OCI-LY7 (cell line): Measurements from ENCODE around the gene PPP2R2B. TPM values are rescaled to one million over a fixed set of nuclear protein-coding genes. Genes with fewer than 3 reads are reported as not detected.

Source experiments
- BruUV-seq: library from RNA; stranded (reverse); fragments of 400-500 nt; replicated peaks from 2 replicates; lab custom pipeline; 2021; lab: Mats Ljungman, UMichigan
- CTCF ChIA-PET: fragments of 300-600 bp; sonication (Branson Sonifier 250); formaldehyde crosslinking; loops from one replicate; lab custom pipeline; 2022; ENCODE audit warnings: antibody characterized with exemption; ENCODE audit not compliant: unreplicated experiment; lab: Charles Lee
- POLR2A ChIA-PET: fragments of 300-600 bp; sonication (Branson Sonifier 250); formaldehyde crosslinking; loops from one replicate; lab custom pipeline; 2022; ENCODE audit warnings: antibody characterized with exemption; lab: Charles Lee
- DNase-seq: peaks from one replicate; pipeline ENCODE4 v3.0.0-alpha.2; 2015; ENCODE audit warnings: low spot score
- H2AFZ ChIP-seq: fragments of 200-600 bp; sonication (generic), shearing (Covaris generic); 2 replicates; pipeline ENCODE4 v1.6.1; 2014; ENCODE audit warnings: mild to moderate bottlenecking, antibody characterized with exemption, low read length, moderate library complexity
- H3K27ac ChIP-seq: fragments of 200-600 bp; sonication (generic); 2 replicates; pipeline ENCODE4 v1.5.1; 2014; ENCODE audit warnings: mixed run types, low read depth, mild to moderate bottlenecking, moderate library complexity, low read length, inconsistent platforms; ENCODE audit not compliant: poor library complexity, severe bottlenecking
- H3K36me3 ChIP-seq: fragments of 200-600 bp; sonication (generic); 2 replicates; pipeline ENCODE4 v1.6.1; 2014; ENCODE audit warnings: mild to moderate bottlenecking, antibody characterized with exemption, low read length, moderate library complexity, mixed read lengths; ENCODE audit not compliant: insufficient read depth
- H3K4me1 ChIP-seq: fragments of 200-600 bp; sonication (generic); 2 replicates; pipeline ENCODE4 v1.5.1; 2014; ENCODE audit warnings: mild to moderate bottlenecking, low read length; ENCODE audit not compliant: insufficient read depth, poor library complexity, severe bottlenecking
- H3K4me2 ChIP-seq: fragments of 200-600 bp; sonication (generic); 2 replicates; pipeline ENCODE4 v1.6.1; 2014; ENCODE audit warnings: mild to moderate bottlenecking, low read length
- H3K4me3 ChIP-seq: fragments of 200-600 bp; sonication (generic); 2 replicates; pipeline ENCODE4 v1.5.1; 2014; ENCODE audit warnings: mild to moderate bottlenecking, low read depth, low read length; ENCODE audit not compliant: poor library complexity, severe bottlenecking
- H3K79me2 ChIP-seq: fragments of 200-600 bp; sonication (generic); 2 replicates; pipeline ENCODE4 v1.6.1; 2016; ENCODE audit warnings: low read depth, mild to moderate bottlenecking, low read length, moderate library complexity, mixed read lengths; ENCODE audit not compliant: insufficient read depth
- H3K9me2 ChIP-seq: fragments of 200-600 bp; sonication (generic); 2 replicates; pipeline ENCODE4 v1.6.1; 2016; ENCODE audit warnings: mild to moderate bottlenecking, low read length, mixed read lengths; ENCODE audit not compliant: insufficient read depth
- H3K9me3 ChIP-seq: fragments of 200-600 bp; sonication (generic); 2 replicates; pipeline ENCODE4 v1.6.1; 2014; ENCODE audit warnings: mild to moderate bottlenecking, mixed run types, low read length, mixed read lengths
- H4K20me1 ChIP-seq: fragments of 200-600 bp; sonication (generic); 2 replicates; pipeline ENCODE4 v1.6.1; 2014; ENCODE audit warnings: mild to moderate bottlenecking, antibody characterized with exemption, low read length, moderate library complexity, mixed read lengths; ENCODE audit not compliant: insufficient read depth
- EZH2phosphoT487 ChIP-seq: fragments of 200-600 bp; sonication (generic); IDR thresholded peaks from 2 replicates; pipeline ENCODE4 v1.6.1; 2018; ENCODE audit warnings: low read depth, borderline replicate concordance, mild to moderate bottlenecking, mixed run types, antibody characterized with exemption, low read length, moderate library complexity, mixed read lengths
- intact Hi-C: fragments of 100-400 bp; cut with micrococcal nuclease; formaldehyde crosslinking; loops from one replicate; pipeline ENCODE4 v1.10.0; 2022; ENCODE audit not compliant: unreplicated experiment
- total RNA-seq, 2 experiments: library from RNA; depleted of rRNA in 1 of 2; stranded (reverse); fragments of >200 nt in 1 of 2; shearing (Covaris generic) in 1 of 2; gene quantifications; 2 replicates each; pipeline ENCODE4 v1.2.3, GENCODE V29; 2014 to 2022
- TF ChIP-seq, protein P1 (sequence below): fragments of 200-600 bp; sonication (generic); conservative IDR thresholded peaks from 2 replicates; pipeline ENCODE4 v1.5.1; 2014; ENCODE audit warnings: mild to moderate bottlenecking, antibody characterized with exemption, low read length, moderate library complexity, mixed read lengths

PPP2R2B gene
- total RNA-seq, 2 experiments from 2014 or later: not detected

DNA sequence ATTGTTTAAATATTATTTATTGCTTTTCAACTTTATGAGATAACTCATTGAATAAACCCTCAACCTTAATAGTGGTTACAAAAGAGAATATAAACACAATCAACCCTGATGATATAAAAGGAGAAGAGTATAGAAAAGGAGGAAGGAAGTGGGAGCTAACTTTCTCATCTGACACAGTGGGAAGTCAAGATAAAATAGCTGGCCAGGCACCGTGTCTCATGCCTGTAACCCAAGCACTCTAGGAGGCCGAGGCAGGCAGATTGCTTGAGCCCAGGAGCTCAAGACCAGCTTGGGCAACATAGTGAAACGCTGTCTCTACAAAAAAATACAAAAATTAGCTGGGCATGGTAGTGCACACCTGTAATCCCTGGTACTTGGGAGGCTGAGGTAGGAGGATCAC, 93.5 kb downstream of the PPP2R2B start:
- Histone ChIP-seq H3K36me3 (no peaks in the 10 kb centered on the region), H4K20me1 (no peaks in the 10 kb centered on the region), H3K4me2 (no peak overlapping the region), H3K9me3 (no peaks in the 10 kb centered on the region), H3K9me2 (no peaks in the 10 kb centered on the region), H3K79me2 (no peaks in the 10 kb centered on the region), H3K4me3 (no peak overlapping the region), H3K4me1 (no peaks in the 10 kb centered on the region), H3K27ac (no peak overlapping the region), H2AFZ (no peak overlapping the region)
- intact Hi-C loops: no loop called here
- no TSS peak for BruUV-seq
- ChIA-PET POLR2A (interaction anchor here (1.1 kb wide), 1 partner anchor 1524 kb away, joined by 3 read pairs; no protein-coding TSS in a partner anchor), CTCF (no interaction called here)
- TF ChIP-seq EZH2phosphoT487: no peak
- TF ChIP-seq, protein P1, sequence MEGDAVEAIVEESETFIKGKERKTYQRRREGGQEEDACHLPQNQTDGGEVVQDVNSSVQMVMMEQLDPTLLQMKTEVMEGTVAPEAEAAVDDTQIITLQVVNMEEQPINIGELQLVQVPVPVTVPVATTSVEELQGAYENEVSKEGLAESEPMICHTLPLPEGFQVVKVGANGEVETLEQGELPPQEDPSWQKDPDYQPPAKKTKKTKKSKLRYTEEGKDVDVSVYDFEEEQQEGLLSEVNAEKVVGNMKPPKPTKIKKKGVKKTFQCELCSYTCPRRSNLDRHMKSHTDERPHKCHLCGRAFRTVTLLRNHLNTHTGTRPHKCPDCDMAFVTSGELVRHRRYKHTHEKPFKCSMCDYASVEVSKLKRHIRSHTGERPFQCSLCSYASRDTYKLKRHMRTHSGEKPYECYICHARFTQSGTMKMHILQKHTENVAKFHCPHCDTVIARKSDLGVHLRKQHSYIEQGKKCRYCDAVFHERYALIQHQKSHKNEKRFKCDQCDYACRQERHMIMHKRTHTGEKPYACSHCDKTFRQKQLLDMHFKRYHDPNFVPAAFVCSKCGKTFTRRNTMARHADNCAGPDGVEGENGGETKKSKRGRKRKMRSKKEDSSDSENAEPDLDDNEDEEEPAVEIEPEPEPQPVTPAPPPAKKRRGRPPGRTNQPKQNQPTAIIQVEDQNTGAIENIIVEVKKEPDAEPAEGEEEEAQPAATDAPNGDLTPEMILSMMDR: no peak
- DNase-seq: no peak

DNA sequence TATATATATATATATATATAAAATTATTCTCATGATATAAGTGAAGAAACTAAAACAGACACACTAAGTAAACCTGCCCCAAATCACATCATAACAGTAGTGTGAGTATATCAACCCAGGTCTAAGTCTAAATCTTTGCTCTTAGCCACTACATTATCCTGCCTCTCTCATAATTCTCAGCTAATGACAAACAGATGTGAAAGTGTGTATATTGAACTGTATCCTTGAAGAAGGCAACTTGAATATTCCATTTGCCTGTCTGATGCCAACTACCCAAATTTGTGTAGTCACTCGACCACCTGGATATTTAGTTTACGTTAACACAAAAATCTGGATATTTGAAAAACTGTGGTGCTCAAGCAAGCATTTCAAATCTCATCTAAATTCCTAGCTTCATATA, 97.4 kb downstream of the PPP2R2B start:
- no peaks in the 10 kb centered on the region for H3K9me3 ChIP-seq
- CTCF ChIA-PET: no interaction called here
- no peak overlapping the region for H3K4me2 ChIP-seq
- no peaks in the 10 kb centered on the region for H3K36me3 ChIP-seq
- H3K4me3 ChIP-seq: no peak overlapping the region
- no peak overlapping the region for H2AFZ ChIP-seq
- no peaks in the 10 kb centered on the region for H3K4me1 ChIP-seq
- H3K27ac ChIP-seq: no peak overlapping the region
- intact Hi-C loops: no loop called here
- BruUV-seq: no TSS peak
- TF ChIP-seq EZH2phosphoT487: no peak
- TF ChIP-seq, protein P1: no peak
- H3K79me2 ChIP-seq: no peaks in the 10 kb centered on the region
- POLR2A ChIA-PET: no interaction called here
- no peak for DNase-seq
- no peaks in the 10 kb centered on the region for H3K9me2 ChIP-seq
- no peaks in the 10 kb centered on the region for H4K20me1 ChIP-seq

DNA sequence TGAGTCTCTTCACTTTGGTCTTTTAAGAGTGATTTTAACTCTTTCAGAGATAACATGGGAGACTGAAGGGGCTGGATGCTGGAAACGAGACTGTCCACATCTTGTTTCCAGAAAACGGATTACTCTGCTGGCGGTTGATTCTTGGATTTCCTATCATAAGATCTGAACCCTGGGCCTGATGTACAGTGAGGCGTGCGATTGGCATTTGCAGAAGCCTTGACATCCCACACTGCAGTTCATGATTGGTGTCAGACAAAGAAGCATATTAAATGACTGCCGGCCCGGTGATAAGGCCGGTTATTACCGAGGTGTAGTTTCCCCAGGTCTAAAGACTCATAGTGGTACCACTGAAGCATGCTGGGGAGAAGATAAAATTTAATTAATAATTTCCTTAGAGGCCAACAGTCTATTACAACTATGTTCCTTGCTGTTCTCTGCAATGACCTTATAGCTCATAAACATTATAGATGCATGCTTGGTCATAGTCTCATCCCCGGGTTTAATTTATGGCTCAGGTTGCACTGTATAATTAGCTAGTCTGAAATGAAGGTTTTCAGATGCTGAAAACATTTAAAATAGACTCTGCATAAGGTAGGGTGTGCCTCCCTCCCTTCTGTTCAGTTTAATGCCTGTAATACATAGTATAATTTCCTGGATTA, 99.2 kb downstream of the PPP2R2B start:
- ChIA-PET POLR2A (no interaction called here), CTCF (no interaction called here)
- Histone ChIP-seq H3K4me2 (no peak overlapping the region), H3K36me3 (no peaks in the 10 kb centered on the region), H3K9me2 (no peaks in the 10 kb centered on the region), H3K4me3 (no peak overlapping the region), H3K79me2 (no peaks in the 10 kb centered on the region), H3K4me1 (no peaks in the 10 kb centered on the region), H4K20me1 (no peaks in the 10 kb centered on the region), H3K27ac (no peak overlapping the region), H3K9me3 (no peaks in the 10 kb centered on the region), H2AFZ (no peak overlapping the region)
- intact Hi-C loops: no loop called here
- TF ChIP-seq, protein P1: no peak
- TF ChIP-seq EZH2phosphoT487: no peak
- no peak for DNase-seq
- BruUV-seq: no TSS peak
